GM15510 (cell line): ENCODE results near the gene AGR3.

Experiments used
- POLR2A ChIP-seq: IDR thresholded peaks from 3 replicates; pipeline ENCODE4 v1.6.1; 2011; ENCODE audit warnings: borderline replicate concordance; ENCODE audit not compliant: insufficient read length; ENCODE audit errors: extremely low read depth

The AGR3 gene

DNA sequence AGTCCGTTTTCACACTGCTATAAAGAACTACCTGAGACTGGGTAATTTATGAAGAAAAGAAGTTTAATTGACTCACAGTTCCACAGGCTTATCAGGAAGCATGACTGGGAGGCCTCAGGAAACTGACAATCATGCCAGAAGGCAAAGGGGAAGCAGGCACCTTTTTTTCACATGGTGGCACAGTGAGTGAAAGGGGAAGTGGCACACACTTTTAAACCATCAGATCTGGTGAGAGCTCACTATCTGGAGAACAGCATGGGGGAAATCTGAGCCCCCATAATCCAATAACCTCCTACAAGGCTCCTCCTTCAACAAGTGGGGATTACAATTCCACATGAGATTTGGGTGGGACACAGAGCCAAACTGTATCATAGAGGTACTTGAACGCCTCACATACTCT is 30.0 kb downstream of the AGR3 start:
- no peak for TF ChIP-seq POLR2A

DNA sequence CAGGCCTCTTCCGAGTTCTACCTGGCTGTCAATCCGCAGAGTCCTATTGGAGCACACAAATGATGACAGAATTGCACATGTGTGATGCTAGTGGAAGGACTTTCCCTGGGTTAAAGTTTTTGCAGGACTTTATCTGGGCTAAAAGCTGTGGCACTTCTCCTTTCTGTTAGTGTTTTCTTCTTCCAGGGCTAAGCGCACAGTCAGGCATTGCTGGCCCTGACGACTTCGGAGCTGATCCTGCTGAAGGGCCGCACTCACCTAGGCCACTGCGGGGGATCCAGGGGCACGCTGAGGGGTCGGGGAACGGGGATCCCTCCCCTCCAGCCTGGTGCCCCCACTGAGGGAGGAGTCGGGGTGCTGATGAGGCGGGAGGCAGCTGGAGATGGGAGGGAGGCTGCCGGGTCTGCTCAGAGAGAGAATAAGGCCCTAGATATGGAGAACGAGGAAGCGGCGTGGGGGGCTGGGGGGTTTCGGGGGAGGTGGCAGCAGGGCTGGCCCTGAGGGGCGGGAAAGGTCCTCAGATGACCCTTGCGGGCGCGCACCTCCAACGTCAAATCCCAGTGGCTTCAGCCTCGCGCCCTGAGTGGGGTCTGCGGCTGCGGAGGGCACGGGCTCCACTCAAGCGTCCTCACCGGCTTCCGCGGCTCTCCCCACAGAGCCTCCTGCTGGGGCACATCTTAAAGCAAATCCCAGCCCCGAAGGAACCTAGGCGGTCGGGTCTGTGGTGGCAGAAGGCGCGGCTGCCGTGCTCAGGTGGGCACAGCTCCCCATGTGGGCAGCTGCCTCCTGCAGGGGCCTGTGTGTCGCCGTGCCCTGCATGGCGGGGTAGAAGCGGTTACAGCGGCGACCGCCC is 30.9 kb downstream of the AGR3 start:
- no peak for TF ChIP-seq POLR2A

DNA sequence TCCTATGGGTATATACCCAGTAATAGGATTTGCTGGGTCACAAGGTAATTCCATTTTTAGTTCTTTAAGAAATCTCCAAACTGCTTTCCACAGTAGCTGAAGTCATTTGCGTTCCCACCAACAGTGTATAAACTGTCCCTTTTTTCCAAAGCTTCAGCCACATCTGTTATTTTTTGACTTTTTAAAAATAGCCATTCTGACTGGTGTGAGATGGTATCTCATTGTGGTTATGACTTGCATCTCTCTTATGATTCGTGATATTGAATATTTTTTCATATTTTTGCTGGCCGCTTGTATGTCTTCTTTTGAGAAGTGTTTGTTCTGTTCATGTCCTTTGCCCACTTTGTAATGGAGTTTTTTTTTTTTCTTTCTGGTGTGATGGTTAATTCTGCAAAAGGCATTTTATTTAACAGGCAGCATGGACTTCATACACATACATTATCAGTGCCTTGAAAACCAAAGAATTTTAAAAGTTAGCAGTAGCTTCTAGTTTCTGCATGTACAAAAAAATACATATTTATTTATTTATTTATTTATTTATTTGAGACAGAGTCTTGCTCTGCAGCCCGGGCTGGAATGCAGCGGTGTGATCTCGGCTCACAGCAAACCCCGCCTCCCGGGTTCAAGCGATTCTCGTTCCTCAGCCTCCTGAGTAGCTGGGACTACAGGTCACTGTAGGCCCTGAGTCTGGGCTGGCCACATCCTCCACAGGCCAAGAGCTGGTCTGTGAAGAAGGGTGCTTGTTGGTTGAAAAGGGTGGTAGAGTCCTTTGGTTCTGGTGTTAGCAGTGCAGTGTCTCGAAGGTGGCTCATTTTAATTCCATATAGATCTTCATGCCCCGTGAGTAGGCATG is 32.3 kb downstream of the AGR3 start:
- TF ChIP-seq POLR2A = no peak

DNA sequence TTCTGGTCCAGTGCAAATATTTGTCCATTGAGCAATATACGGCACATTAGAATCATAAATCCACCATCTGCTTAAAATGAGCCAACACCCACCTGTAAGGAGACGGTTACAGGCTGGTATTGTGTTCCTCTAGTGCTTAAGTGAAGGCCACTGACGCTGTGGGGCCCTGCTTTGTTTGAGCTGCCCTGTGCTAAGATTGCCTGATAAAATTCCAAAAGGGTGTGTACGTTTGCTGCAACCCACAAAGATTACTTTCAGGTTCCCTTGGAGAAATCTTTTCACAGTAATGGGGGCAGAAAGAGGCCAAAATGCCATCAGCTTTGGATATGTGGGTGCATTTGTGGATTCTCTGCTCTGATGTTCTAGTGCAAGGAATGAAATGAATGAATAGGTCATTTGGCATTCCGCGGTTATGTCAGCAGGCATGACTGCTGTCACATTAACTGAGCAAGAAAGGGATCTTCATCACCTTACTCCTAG is 34.4 kb downstream of the AGR3 start:
- no peak for TF ChIP-seq POLR2A

DNA sequence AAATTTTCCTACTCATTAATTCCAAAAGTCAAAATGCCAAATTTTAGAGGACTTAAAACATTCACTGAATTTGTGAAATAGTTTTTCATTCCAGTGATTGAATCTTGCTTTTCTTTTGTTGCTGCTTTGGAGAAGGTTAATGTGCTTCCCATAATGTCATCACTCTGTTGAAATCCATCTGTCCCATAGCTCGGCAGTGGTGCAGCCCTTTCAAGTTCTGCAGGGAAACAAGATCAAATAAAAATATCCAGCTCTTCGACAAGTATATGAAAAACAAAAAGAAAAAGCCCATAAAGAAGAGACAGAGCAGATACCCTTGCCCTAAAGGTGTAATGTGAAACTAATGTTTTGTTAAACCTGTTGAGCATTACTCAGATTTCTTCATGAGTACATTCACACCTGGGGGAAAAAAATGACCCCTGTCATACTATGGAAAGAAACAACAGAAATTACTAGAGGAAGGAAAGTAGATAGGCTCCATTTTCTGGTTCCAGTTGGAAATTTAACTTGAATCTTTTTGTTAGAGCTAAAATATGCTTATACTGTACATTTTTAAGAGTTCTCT is 35.1 kb downstream of the AGR3 start:
- no peak for TF ChIP-seq POLR2A

DNA sequence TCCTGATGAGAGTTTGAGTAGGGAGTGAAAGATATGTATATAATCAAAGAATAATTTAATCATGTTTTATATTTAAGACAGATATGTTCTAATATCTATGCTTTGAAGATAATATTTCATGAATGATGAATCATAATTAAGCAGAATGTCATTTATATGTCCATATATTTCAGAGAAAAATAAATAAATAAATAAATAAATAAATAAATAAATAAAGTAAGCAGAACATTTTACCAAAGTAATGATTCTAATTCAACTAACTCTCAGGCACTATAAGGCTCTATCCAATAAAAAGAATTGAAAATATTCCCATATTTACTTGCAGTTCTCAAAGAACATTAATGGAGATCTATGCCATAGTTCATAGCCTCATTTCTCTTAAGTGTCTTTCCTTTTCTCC is 36.0 kb downstream of the AGR3 start:
- no peak for TF ChIP-seq POLR2A

DNA sequence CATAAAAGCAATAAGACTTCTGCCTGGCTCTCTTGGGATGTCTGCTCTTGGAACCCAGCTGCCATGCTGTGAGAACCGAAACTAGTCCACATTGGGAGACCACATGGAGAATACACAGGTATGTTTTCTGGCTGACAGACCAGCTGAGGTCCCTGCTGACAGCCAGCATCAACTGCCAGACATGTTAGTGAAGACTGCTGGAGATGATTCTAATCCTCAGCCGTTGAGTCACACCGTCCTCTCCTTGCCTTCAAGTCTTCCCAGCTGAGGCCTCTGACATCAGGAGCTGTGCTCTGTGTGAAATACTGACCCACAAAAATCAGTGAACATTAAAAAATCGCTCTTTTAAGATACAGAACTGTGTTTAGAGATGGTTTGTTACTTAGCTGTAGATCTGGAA is 40.1 kb downstream of the AGR3 start:
- no peak for TF ChIP-seq POLR2A

DNA sequence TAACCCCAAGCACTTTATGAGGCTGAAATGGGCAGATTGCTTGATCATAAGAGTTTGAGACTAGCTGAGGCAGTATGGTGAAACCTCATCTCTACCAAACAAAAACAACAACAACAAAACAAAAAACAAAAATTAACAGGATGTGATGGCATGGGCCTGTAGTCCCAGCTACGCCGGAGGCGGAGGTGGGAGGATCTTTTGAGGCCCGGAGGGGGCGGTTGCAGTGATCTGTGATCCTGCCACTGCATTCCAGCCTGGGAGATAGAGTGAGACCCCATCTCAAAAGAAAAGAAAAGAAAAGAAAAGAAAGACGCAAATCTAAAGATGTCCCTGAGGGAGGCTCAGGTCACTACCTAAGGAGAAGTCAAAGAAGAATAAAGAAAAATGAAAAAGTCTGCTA is 41.7 kb downstream of the AGR3 start:
- no peak for TF ChIP-seq POLR2A

DNA sequence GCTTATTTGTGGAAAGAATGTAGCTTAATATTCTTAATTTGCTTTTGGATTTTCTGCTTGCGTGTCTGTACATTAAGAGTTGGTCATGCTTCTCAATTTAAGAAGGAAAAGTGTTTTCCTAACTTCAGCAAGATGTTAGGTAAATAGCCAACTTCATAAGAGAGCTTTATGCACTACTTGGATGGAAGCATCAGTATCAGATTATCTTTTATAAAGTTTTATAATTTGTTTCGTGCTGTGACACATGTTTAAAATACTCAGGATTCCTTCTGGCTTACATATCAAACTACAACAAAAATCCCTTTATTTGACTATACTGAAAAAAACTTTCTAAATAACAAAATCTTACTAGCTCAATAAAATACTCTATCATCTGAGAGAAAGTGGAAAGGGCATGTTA is 42.1 kb downstream of the AGR3 start:
- no peak for TF ChIP-seq POLR2A

DNA sequence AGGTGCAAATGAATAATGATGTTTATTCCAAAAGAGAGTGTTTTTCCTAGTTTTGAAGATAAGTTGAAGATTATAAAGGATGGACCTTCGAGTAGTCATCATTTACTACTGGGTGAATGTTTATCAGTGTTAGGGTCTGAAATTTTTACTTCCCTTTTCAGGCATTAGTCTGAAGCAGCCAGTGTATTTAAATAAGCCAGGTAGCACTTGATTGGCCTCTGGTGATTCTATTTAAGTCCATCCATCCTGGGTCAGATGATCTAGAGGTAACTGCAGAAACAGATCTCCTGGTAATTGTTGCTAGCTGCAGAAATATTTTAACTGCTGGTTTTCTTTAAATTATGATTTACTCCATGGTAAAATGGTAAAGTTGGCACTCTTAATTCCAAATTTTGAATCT is 42.9 kb downstream of the AGR3 start:
- TF ChIP-seq POLR2A = no peak

DNA sequence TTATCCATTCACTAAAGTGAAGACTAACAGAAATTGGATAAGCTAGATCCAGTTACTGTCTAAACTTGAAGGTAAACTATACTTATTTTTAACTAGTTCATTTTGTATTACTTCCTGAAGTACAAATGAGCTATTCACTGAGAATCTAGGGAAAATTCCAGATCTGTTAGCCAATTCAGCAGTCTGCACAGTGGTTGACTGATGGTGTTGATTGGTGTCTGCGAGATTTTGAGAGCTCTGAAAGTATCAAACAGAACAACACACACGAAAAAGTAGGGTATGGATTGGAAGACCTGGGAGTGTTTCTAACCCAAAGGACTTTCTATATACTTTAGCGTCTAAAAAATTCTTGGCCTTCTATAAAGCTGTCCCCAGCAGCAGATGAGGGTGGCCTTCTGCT is 43.4 kb downstream of the AGR3 start:
- no peak for TF ChIP-seq POLR2A

DNA sequence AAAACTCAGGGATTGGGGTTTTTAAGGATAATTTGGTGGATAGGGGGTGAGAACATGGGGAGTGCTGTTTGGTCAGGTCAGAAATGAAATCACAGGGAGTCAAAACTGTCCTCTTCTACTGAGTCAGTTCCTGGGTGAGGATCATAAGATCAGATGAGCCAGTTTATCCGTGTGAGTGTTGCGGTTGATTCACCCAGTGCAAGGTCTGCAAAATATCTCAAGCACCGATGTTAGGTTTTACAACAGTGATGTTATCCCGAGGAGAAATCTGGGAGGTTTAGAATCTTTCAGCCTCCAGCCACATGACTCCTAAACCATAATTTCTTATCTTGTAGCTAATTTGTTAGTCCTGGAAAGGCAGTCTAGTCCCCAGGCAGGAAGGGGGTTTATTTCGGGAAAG is 45.3 kb downstream of the AGR3 start:
- TF ChIP-seq POLR2A = no peak

DNA sequence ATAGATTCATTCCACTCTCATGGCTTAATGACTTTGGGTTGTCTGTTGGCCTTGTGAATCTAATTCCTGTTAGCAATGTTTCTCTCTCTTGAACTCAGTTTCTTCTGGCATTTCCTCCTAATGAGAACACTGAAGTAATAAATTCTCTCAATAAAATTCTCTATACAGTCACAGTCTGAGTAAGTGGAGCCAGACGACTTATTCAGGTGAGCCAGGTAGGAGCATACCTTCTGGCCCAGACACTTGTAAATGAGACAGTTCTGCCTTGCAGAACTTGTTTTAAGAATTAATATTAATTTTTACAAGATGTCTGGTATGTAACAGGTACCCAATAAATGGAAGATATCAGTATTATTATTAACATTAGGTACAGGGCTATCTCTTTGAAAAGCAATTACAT is 48.4 kb downstream of the AGR3 start:
- TF ChIP-seq POLR2A = no peak

DNA sequence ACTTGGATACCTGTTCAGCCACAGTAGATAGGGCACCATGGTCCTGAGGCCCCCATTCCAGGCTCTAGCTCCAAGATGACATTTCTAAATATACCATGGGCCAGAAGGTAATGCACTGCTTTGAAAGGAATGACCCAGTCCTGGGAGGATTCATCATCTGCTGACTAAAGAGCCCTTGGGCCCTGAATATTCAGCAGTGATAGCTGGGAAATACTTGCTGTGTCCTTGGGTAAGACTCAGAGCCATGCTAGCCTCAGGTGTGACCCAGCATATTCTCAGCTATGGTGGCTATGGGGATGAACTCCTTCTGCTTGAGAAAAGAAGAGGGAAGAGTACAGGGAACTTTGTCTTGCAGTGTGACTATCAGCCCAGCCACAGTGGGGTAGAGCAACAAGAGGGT is 55.7 kb downstream of the AGR3 start:
- no peak for TF ChIP-seq POLR2A

DNA sequence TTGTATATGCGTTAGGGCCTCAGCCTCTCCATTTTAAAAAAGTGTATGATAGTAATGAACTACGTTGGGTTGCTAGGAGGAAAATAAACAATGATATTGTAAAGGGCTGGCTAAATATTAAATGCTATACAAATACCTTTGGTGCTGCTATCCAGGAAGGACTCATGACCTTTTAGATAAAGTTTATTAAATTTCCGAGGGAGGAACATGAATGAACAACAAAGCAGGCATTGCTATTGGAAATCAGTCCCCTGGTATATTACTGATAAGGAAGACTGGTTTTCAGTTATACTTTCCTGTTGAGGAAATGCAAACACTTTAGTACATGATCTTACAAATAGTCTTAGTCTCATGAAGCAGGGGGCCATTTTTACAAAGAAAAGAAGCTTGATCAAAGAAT is 59.8 kb downstream of the AGR3 start:
- no peak for TF ChIP-seq POLR2A

DNA sequence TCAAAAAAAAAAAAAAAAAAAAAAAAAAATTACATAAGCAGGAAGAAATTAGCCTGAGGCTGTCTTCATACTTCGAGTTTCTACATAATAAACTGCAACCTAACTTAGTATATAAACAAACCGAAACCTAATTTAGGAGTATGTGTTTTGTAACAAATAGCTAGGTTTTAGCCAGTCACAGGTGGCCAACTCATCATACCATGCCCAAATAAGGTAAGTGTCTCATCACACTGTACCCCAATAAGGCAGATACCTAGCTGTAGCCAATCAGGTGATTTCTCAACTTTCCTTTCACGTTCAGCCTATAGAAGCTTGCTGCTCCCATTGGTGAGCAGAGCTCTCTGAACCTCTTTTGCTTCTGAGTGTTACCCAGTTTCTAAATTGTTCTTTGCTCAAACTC is 63.1 kb downstream of the AGR3 start:
- no peak for TF ChIP-seq POLR2A

DNA sequence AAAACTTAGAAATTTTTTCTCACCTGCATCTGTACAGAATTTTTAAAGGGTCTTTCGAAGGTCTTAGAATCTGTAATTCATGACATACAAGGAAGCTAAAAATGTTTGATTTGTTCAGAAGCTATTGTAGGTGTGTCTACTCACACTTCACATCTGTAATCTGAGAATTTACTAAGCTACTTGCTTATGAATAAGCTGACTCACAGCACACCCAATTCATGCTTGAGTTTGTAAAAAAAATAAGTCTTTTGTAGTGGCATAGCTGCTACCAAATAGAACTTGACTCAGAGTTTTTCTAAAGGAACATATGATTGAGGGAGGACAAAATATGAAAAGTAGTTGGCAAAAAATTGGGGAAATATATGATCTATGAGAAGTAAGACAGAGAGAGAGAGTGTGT is 64.2 kb downstream of the AGR3 start:
- no peak for TF ChIP-seq POLR2A

DNA sequence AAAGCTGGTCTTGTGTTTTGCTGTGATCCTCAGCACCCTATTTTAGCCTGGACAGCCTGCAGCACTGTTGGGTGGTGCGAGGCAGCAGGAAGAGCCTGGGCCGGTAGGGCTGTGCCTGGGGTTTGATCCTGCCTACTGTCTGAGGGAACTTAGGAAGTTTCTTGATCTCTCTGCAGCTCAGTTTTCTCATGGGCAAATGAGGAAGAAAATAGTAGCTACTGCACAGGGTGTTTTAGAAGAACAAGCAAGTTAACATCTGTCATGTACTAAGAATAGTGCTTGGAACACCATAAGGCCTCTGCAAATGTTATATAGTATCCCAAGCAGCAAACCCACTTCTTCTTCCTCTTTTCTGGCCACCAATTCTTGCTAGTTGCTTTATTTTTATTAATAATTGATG is 65.0 kb downstream of the AGR3 start:
- no peak for TF ChIP-seq POLR2A
